GM18520 (cell line): ENCODE data around the gene NSD1.
"Not testable (repeated sequence)": the region's sequence is repeated elsewhere in the genome, so short reads cannot be mapped to it uniquely, and the experiment has no call there.

Experiments used
- ATAC-seq: cut with Tn5 transposase; IDR thresholded peaks from one replicate; pipeline ENCODE4 v1.9.1; 2021; ENCODE audit not compliant: unreplicated experiment

NSD1 gene

DNA sequence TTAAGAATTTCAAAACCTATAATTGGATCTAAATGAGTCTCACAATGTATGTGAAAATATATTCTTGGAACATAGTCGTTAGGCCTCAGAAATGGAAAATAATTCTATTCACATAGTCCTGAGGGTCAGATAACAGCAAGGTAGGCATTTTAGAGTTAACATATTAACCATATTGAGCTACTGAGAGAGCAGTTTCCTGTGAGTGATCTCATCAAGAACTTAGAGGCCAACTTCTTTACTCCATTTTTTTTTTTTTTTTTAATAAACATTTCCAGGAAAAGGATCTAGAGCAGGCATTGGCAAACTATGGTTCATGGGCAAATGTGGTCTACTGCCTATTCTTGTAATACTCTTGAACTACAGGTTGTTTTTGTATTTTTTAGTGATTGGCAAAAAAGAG, 143.3 kb downstream of the NSD1 start:
- no peak for ATAC-seq

DNA sequence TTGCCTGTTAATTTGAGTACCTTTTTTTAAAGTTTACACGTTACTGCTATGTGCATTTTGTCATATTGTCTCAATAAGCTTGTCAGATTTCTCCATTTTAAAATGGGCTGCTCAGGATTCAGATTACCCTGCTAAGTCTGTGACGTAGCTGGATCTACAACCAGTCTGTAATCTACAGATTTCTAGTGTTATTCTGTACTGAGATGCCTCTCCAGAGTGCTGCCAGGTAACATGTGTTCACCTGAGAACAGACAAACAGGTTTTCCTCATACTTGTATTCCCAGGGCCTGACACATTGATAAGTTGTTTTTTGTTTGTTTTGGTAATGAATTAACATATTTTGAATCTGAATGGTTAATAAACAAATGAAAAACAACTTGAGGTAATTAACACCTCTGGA, 154.6 kb downstream of the NSD1 start:
- no peak for ATAC-seq

- ATAC-seq = no peak
Measured at GRCh38 chr5:177290816-177291596, 157.4 kb downstream of the NSD1 start.

GRCh38 chr5:177291735-177292134, 158.2 kb downstream of the NSD1 start:
- no peak for ATAC-seq

DNA sequence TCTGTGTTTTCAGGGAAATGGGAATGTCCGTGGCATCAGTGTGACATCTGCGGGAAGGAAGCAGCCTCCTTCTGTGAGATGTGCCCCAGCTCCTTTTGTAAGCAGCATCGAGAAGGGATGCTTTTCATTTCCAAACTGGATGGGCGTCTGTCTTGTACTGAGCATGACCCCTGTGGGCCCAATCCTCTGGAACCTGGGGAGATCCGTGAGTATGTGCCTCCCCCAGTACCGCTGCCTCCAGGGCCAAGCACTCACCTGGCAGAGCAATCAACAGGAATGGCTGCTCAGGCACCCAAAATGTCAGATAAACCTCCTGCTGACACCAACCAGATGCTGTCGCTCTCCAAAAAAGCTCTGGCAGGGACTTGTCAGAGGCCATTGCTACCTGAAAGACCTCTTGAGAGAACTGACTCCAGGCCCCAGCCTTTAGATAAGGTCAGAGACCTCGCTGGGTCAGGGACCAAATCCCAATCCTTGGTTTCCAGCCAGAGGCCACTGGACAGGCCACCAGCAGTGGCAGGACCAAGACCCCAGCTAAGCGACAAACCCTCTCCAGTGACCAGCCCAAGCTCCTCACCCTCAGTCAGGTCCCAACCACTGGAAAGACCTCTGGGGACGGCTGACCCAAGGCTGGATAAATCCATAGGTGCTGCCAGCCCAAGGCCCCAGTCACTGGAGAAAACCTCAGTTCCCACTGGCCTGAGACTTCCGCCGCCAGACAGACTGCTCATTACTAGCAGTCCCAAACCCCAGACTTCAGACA, 160.4 kb downstream of the NSD1 start:
- no peak for ATAC-seq

- ATAC-seq = no peak
Measured at GRCh38 chr5:177294632-177295031, 161.1 kb downstream of the NSD1 start.

GRCh38 chr5:177295924-177296323, 162.4 kb downstream of the NSD1 start:
- ATAC-seq = no peak

DNA sequence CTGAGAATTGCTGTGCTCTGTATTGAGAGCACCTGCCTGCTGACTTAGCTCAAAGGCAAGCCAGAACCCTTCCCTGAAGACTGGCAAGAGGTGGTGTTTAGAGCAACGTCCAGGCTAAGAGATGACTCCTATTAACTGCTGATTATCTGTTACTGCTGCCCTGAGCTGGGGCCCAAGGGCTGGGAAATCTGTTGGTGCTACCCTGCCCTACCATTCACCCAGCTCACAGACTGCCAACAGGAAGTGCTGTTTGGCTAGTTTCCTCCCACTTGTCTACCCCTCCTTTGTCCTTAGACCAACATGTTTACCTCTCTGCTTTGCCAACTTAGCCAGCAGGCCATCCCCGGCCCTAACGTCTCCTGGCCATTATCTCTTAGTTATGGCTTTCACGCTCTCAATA, 163.0 kb downstream of the NSD1 start:
- no peak for ATAC-seq

DNA sequence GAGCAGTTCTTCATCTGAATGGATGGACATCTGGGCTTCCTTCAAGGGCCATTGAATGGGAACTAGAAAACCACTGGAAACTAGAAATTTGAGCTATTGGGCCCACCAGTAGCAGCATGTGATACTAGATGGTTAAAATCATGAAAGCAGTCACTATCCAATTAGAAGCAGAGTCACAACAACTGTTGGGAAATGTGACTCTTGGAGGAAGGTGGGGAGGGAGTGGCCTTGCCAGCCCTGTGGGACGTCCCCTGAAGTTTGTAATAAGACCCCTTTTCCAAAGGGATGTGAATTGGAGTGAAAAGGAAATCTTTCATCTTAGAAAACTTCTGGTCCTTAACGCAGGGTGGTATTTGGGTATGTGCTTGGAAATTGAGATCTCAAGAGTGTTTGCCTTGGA, 164.3 kb downstream of the NSD1 start:
- no peak for ATAC-seq

DNA sequence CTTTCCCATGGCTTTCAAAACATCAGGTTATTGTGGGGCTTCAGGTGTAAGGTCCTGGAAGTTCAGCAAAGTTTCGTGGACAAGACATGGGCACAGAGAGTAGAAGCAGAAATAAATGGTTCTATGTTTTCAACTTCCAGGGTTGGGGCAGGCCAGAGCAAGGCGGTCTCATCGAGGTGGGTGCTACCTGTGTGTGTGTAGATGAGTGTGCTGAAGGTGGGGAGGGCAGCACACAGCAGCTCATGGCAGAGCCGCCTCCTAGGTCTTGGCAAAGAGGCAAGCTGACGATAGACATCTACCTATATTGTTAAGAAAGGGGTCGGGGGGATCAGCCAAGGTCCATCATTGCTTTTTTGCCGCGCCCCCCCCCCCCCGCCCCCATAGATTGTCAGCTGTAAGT, 166.1 kb downstream of the NSD1 start:
- ATAC-seq = no peak

- no peak for ATAC-seq
Measured at GRCh38 chr5:177300236-177300880, 166.8 kb downstream of the NSD1 start.

GRCh38 chr5:177300951-177301350, 167.4 kb downstream of the NSD1 start:
- no peak for ATAC-seq

- no peak for ATAC-seq
Measured at GRCh38 chr5:177301503-177302165, 168.1 kb downstream of the NSD1 start.

DNA sequence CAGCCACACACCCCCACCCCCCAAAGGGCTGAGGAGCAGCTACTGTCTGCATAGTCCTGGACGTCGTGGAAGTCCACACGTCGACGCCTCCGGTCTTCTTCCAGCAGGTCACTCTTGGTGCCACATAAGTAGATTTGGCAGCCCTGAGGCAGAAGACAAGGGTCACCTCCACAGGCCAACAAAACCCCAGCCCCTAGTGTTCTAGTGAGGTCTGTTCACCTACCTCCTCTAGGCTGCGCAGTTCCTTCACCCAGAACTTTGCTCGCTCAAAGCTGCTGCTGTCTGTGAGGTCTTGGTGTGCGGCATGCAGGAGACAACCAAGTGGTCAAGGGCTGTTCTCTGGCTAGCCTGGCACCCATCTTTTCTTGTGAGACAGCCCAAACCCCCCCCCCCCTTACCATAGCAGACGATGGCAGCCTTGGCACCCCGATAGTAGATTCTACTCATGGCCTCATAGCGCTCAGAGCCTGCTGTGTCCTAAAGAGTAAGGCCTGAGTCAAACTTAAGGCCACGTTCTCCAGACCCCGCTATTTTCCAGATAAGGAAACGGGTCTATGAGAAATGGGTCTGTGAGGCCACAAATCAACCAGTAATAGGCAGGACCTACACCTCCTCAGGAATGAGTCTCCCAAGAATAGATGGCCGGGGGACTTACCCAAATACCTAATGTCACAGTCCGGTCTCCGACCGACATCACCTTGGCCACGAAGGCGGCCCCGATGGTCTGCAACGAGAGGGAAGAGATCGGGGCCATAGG, 169.0 kb downstream of the NSD1 start:
- no peak for ATAC-seq

DNA sequence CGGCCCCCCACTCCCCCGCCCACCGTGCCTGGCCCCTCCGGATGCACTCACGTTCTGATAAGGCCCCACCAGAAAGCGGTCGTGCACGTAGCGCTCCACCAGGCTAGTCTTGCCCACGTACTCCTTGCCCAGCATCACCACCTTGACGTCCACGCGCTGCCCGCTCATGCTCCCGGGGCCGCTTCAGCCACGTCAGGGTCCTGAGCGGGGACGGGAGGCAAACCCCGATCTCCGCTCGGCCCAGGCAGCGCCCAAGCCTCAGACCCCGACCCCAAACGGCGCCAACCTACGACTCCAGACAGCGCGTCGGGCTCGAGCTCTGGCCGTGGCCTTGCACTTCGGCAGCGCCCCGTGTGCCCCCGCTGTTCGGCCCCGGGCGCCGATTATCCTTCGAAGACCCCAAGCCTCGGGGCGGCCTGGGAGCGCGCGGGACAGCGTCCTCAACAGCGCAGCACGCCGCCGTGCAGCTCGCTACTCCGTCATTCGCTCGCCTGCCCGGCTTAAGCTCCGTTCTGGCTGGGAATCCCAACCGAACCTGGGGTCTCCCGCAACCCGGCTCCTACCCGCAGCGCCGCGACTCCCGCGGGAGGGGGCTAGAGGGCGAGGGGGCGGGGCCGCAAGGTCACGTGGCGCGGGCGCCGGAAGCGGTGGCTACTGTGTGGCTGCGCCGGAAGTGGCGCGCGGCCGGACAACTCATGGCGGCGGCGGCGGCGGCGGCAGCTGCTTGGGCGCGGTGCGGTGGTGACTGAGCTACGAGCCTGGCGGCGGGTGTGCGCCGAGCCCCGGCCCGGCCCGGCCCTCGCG, 169.8 kb downstream of the NSD1 start, which contains the start of the genes PRELID1 and RAB24:
Gene PRELID1 (plus strand): TSS at position 679 of the 804 bp plus-strand sequence. CDS start 187 bp downstream, outside the sequence.
Gene RAB24 (minus strand): TSS at position 599 of the 804 bp plus-strand sequence. CDS start 431 bp downstream, at position 168.
- peak; percentile 53 for ATAC-seq

DNA sequence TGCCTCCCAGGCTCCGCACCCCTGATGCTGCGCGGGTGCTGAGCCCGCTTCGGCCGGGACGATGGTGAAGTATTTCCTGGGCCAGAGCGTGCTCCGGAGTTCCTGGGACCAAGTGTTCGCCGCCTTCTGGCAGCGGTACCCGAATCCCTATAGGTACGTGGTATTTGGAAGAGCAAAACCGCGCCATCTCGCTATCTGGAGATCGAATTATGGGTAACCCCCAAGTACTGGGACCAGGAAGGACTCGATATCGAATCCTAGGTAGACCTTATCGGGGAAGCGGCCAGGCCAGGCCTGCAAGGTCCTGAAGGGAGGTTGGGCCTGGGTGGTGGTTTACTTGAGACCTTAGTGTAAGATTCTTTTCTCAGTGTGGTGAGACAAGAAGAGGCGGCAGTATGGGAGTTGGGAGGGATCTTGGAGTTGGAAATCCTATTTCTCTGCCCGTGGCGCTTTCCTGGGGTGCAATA, 170.4 kb downstream of the NSD1 start:
- ATAC-seq = no peak

GRCh38 chr5:177304392-177305119, 171.0 kb downstream of the NSD1 start:
- ATAC-seq = no peak

- ATAC-seq = not testable (repeated sequence)
Measured at GRCh38 chr5:177306103-177306640, 172.6 kb downstream of the NSD1 start.
